ENCODE measurements around the gene NCK2. TPM values are rescaled to one million over a fixed set of nuclear protein-coding genes. Genes with fewer than 3 reads are reported as not detected.

The NCK2 gene
- total and polyA plus RNA-seq, 2 donors = 14.5 to 31.4 TPM

GRCh38 chr2:105781274-105781978 lies 36.7 kb downstream of the NCK2 start:
- Histone ChIP-seq H3K9me3 (ENCODE audit: control insufficient read depth in 2 of 2, insufficient read depth in 1 of 2, low read length in 1 of 2) (no peaks in the 10 kb centered on the region), H3K27me3 (ENCODE audit: control insufficient read depth in 2 of 2, insufficient read depth in 1 of 2, low read length in 1 of 2) (no peaks in the 10 kb centered on the region), H3K36me3 (ENCODE audit: control insufficient read depth in 2 of 2, insufficient read depth in 2 of 2, low read length in 1 of 2) (peaks cover 0 to 9% of the 10 kb centered on the region in 2 donors), H3K4me1 (ENCODE audit: control insufficient read depth in 2 of 2, insufficient read depth in 2 of 2, low read length in 2 of 2) (peaks cover 39 to 70% of the 10 kb centered on the region in 2 donors), H3K27ac (ENCODE audit: low read depth in 1 of 2, low read length in 1 of 2) (no peak overlapping the region), H3K4me3 (ENCODE audit: low read length in 2 of 2) (no peak overlapping the region)
- no peak for DNase-seq (ENCODE audit: low read depth in 6 of 9, low spot score in 9 of 9)
- 97% methylated on average over 10 of the region's 10 CpGs for WGBS

- peak in 1 of 9 donors; percentile 60 for DNase-seq (ENCODE audit: low read depth in 6 of 9, low spot score in 9 of 9)
- peaks cover 37 to 70% of the 10 kb centered on the region in 2 donors for H3K4me1 ChIP-seq (ENCODE audit: control insufficient read depth in 2 of 2, insufficient read depth in 2 of 2, low read length in 2 of 2)
- no peak overlapping the region for H3K4me3 ChIP-seq (ENCODE audit: low read length in 2 of 2)
- WGBS = 89% methylated on average over 6 of the region's 6 CpGs
- no peaks in the 10 kb centered on the region for H3K9me3 ChIP-seq (ENCODE audit: control insufficient read depth in 2 of 2, insufficient read depth in 1 of 2, low read length in 1 of 2)
- H3K36me3 ChIP-seq (ENCODE audit: control insufficient read depth in 2 of 2, insufficient read depth in 2 of 2, low read length in 1 of 2) = peaks cover 0 to 14% of the 10 kb centered on the region in 2 donors
- H3K27me3 ChIP-seq (ENCODE audit: control insufficient read depth in 2 of 2, insufficient read depth in 1 of 2, low read length in 1 of 2) = no peaks in the 10 kb centered on the region
- no peak overlapping the region for H3K27ac ChIP-seq (ENCODE audit: low read depth in 1 of 2, low read length in 1 of 2)
These were observed 37.4 kb downstream of the NCK2 start for GRCh38 chr2:105782123-105782522.

- no peaks in the 10 kb centered on the region for H3K27me3 ChIP-seq (ENCODE audit: control insufficient read depth in 2 of 2, insufficient read depth in 1 of 2, low read length in 1 of 2)
- no peak overlapping the region for H3K4me3 ChIP-seq (ENCODE audit: low read length in 2 of 2)
- no peaks in the 10 kb centered on the region for H3K9me3 ChIP-seq (ENCODE audit: control insufficient read depth in 2 of 2, insufficient read depth in 1 of 2, low read length in 1 of 2)
- peaks cover 34 to 69% of the 10 kb centered on the region in 2 donors for H3K4me1 ChIP-seq (ENCODE audit: control insufficient read depth in 2 of 2, insufficient read depth in 2 of 2, low read length in 2 of 2)
- peaks cover 0 to 14% of the 10 kb centered on the region in 2 donors for H3K36me3 ChIP-seq (ENCODE audit: control insufficient read depth in 2 of 2, insufficient read depth in 2 of 2, low read length in 1 of 2)
- WGBS = 91% methylated on average over 12 of the region's 12 CpGs
- DNase-seq (ENCODE audit: low read depth in 6 of 9, low spot score in 9 of 9) = no peak
- H3K27ac ChIP-seq (ENCODE audit: low read depth in 1 of 2, low read length in 1 of 2) = peak overlapping the region; percentile 3 to 25
These were observed 37.9 kb downstream of the NCK2 start for GRCh38 chr2:105782646-105783045.

- H3K27ac ChIP-seq (ENCODE audit: low read depth in 1 of 2, low read length in 1 of 2) = peak overlapping the region; percentile 3 to 25
- H3K4me3 ChIP-seq (ENCODE audit: low read length in 2 of 2) = no peak overlapping the region
- no peaks in the 10 kb centered on the region for H3K9me3 ChIP-seq (ENCODE audit: control insufficient read depth in 2 of 2, insufficient read depth in 1 of 2, low read length in 1 of 2)
- WGBS = 93% methylated on average over 18 of the region's 18 CpGs
- H3K27me3 ChIP-seq (ENCODE audit: control insufficient read depth in 2 of 2, insufficient read depth in 1 of 2, low read length in 1 of 2) = no peaks in the 10 kb centered on the region
- peaks cover 29 to 66% of the 10 kb centered on the region in 2 donors for H3K4me1 ChIP-seq (ENCODE audit: control insufficient read depth in 2 of 2, insufficient read depth in 2 of 2, low read length in 2 of 2)
- peaks cover 0 to 14% of the 10 kb centered on the region in 2 donors for H3K36me3 ChIP-seq (ENCODE audit: control insufficient read depth in 2 of 2, insufficient read depth in 2 of 2, low read length in 1 of 2)
- no peak for DNase-seq (ENCODE audit: low read depth in 6 of 9, low spot score in 9 of 9)
These were observed 38.5 kb downstream of the NCK2 start for GRCh38 chr2:105783151-105783738.

- Histone ChIP-seq H3K36me3 (ENCODE audit: control insufficient read depth in 2 of 2, insufficient read depth in 2 of 2, low read length in 1 of 2) (peaks cover 0 to 14% of the 10 kb centered on the region in 2 donors), H3K27me3 (ENCODE audit: control insufficient read depth in 2 of 2, insufficient read depth in 1 of 2, low read length in 1 of 2) (no peaks in the 10 kb centered on the region), H3K4me3 (ENCODE audit: low read length in 2 of 2) (no peak overlapping the region), H3K27ac (ENCODE audit: low read depth in 1 of 2, low read length in 1 of 2) (no peak overlapping the region), H3K9me3 (ENCODE audit: control insufficient read depth in 2 of 2, insufficient read depth in 1 of 2, low read length in 1 of 2) (no peaks in the 10 kb centered on the region), H3K4me1 (ENCODE audit: control insufficient read depth in 2 of 2, insufficient read depth in 2 of 2, low read length in 2 of 2) (peaks cover 25 to 61% of the 10 kb centered on the region in 2 donors)
- DNase-seq (ENCODE audit: low read depth in 6 of 9, low spot score in 9 of 9) = no peak
- WGBS = 98% methylated on average over 10 of the region's 10 CpGs
These were observed 39.3 kb downstream of the NCK2 start for GRCh38 chr2:105783972-105784371.

GRCh38 chr2:105784589-105784988 lies 39.9 kb downstream of the NCK2 start:
- Histone ChIP-seq H3K4me3 (ENCODE audit: low read length in 2 of 2) (no peak overlapping the region), H3K27ac (ENCODE audit: low read depth in 1 of 2, low read length in 1 of 2) (no peak overlapping the region), H3K36me3 (ENCODE audit: control insufficient read depth in 2 of 2, insufficient read depth in 2 of 2, low read length in 1 of 2) (peaks cover 0 to 14% of the 10 kb centered on the region in 2 donors), H3K9me3 (ENCODE audit: control insufficient read depth in 2 of 2, insufficient read depth in 1 of 2, low read length in 1 of 2) (no peaks in the 10 kb centered on the region), H3K4me1 (ENCODE audit: control insufficient read depth in 2 of 2, insufficient read depth in 2 of 2, low read length in 2 of 2) (peaks cover 26 to 63% of the 10 kb centered on the region in 2 donors), H3K27me3 (ENCODE audit: control insufficient read depth in 2 of 2, insufficient read depth in 1 of 2, low read length in 1 of 2) (no peaks in the 10 kb centered on the region)
- 95% methylated on average over 5 of the region's 5 CpGs for WGBS
- no peak for DNase-seq (ENCODE audit: low read depth in 6 of 9, low spot score in 9 of 9)

GRCh38 chr2:105785095-105785847 lies 40.6 kb downstream of the NCK2 start:
- Histone ChIP-seq H3K4me3 (ENCODE audit: low read length in 2 of 2) (no peak overlapping the region), H3K27ac (ENCODE audit: low read depth in 1 of 2, low read length in 1 of 2) (no peak overlapping the region), H3K4me1 (ENCODE audit: control insufficient read depth in 2 of 2, insufficient read depth in 2 of 2, low read length in 2 of 2) (peaks cover 33 to 70% of the 10 kb centered on the region in 2 donors), H3K9me3 (ENCODE audit: control insufficient read depth in 2 of 2, insufficient read depth in 1 of 2, low read length in 1 of 2) (no peaks in the 10 kb centered on the region), H3K36me3 (ENCODE audit: control insufficient read depth in 2 of 2, insufficient read depth in 2 of 2, low read length in 1 of 2) (peaks cover 0 to 14% of the 10 kb centered on the region in 2 donors), H3K27me3 (ENCODE audit: control insufficient read depth in 2 of 2, insufficient read depth in 1 of 2, low read length in 1 of 2) (no peaks in the 10 kb centered on the region)
- 98% methylated on average over 17 of the region's 17 CpGs for WGBS
- DNase-seq (ENCODE audit: low read depth in 6 of 9, low spot score in 9 of 9) = no peak

GRCh38 chr2:105786231-105787230 lies 41.8 kb downstream of the NCK2 start:
- no peaks in the 10 kb centered on the region for H3K27me3 ChIP-seq (ENCODE audit: control insufficient read depth in 2 of 2, insufficient read depth in 1 of 2, low read length in 1 of 2)
- no peak for DNase-seq (ENCODE audit: low read depth in 6 of 9, low spot score in 9 of 9)
- H3K36me3 ChIP-seq (ENCODE audit: control insufficient read depth in 2 of 2, insufficient read depth in 2 of 2, low read length in 1 of 2) = peaks cover 0 to 16% of the 10 kb centered on the region in 2 donors
- no peak overlapping the region for H3K27ac ChIP-seq (ENCODE audit: low read depth in 1 of 2, low read length in 1 of 2)
- WGBS = 73% methylated on average over 23 of the region's 23 CpGs
- no peaks in the 10 kb centered on the region for H3K9me3 ChIP-seq (ENCODE audit: control insufficient read depth in 2 of 2, insufficient read depth in 1 of 2, low read length in 1 of 2)
- peaks cover 35 to 68% of the 10 kb centered on the region in 2 donors for H3K4me1 ChIP-seq (ENCODE audit: control insufficient read depth in 2 of 2, insufficient read depth in 2 of 2, low read length in 2 of 2)
- no peak overlapping the region for H3K4me3 ChIP-seq (ENCODE audit: low read length in 2 of 2)

All from thymus (tissue), 11 donors.